HEK293 (cell line): ENCODE measurements around the gene RHCG.

ENCODE experiments used
- CTCF ChIA-PET: fragments of 350-600 bp; formaldehyde crosslinking; extraction: SDS; loops from one replicate; lab custom pipeline; 2021; ENCODE audit warnings: antibody characterized with exemption; lab: Yijun Ruan, JAX
- POLR2A ChIA-PET: fragments of 300-600 bp; formaldehyde crosslinking; extraction: SDS; loops from one replicate; lab custom pipeline; 2020; ENCODE audit warnings: antibody characterized with exemption, inconsistent platforms; lab: Yijun Ruan, JAX
- H3K27ac ChIP-seq: fragments of 200-500 bp; sonication (Bioruptor generic); 2 replicates; pipeline ENCODE4 v1.5.1; 2014; ENCODE audit warnings: low read depth, low read length, control low read depth, inconsistent platforms; ENCODE audit errors: extremely low read depth
- H3K36me3 ChIP-seq, 2 experiments: fragments of 200-500 bp in 1 of 2; sonication (Bioruptor generic) in 1 of 2; 1 replicate in 1 of 2; 2 replicates in 1 of 2; pipeline ENCODE4 v1.5.1; 2014 to 2017; ENCODE audit warnings: inconsistent platforms in 2 of 2, low read length in 2 of 2; ENCODE audit not compliant: control insufficient read depth in 2 of 2, insufficient read depth in 1 of 2
- H3K4me1 ChIP-seq: fragments of 200-500 bp; sonication (Bioruptor generic); 2 replicates; pipeline ENCODE4 v1.5.1; 2014; ENCODE audit warnings: mild to moderate bottlenecking, low read length, inconsistent platforms; ENCODE audit not compliant: control insufficient read depth, insufficient read depth
- H3K4me3 ChIP-seq: 2 replicates; pipeline ENCODE4 v1.5.1; 2011; ENCODE audit warnings: low read depth, mild to moderate bottlenecking, control low read depth, low read length, moderate library complexity
- H3K9me3 ChIP-seq: fragments of 200-500 bp; sonication (Bioruptor generic); 2 replicates; pipeline ENCODE4 v1.5.1; 2014; ENCODE audit warnings: low read depth, low read length, inconsistent platforms; ENCODE audit not compliant: control insufficient read depth, insufficient read depth
- GLI2 ChIP-seq: fragments of 450-650 bp; formaldehyde crosslinking; IDR thresholded peaks from 2 replicates; pipeline ENCODE4; 2017; ENCODE audit warnings: missing biosample characterization, missing genetic modification characterization, low read depth, borderline replicate concordance
- KLF1 ChIP-seq: fragments of 450-650 bp; formaldehyde crosslinking; IDR thresholded peaks from 2 replicates; pipeline ENCODE4 v1.5.1; 2016; ENCODE audit warnings: missing biosample characterization, missing genetic modification characterization
- KLF16 ChIP-seq: fragments of 450-650 bp; formaldehyde crosslinking; IDR thresholded peaks from 2 replicates; pipeline ENCODE4 v1.5.1; 2017; ENCODE audit warnings: missing biosample characterization, missing genetic modification characterization
- KLF17 ChIP-seq: fragments of 450-650 bp; formaldehyde crosslinking; IDR thresholded peaks from 2 replicates; pipeline ENCODE4 v1.5.1; 2016; ENCODE audit warnings: missing biosample characterization, missing genetic modification characterization
- PBX3 ChIP-seq: sonication (generic); formaldehyde crosslinking; IDR thresholded peaks from 2 replicates; pipeline ENCODE4 v1.8.1; 2022; ENCODE audit warnings: mild to moderate bottlenecking, moderate library complexity, missing genetic modification reagents
- SP7 ChIP-seq: fragments of 450-650 bp; formaldehyde crosslinking; IDR thresholded peaks from 2 replicates; pipeline ENCODE4 v1.5.1; 2016; ENCODE audit warnings: missing biosample characterization, missing genetic modification characterization
- ZBTB20 ChIP-seq: fragments of 450-650 bp; formaldehyde crosslinking; IDR thresholded peaks from 2 replicates; pipeline ENCODE4 v1.5.1; 2016; ENCODE audit warnings: missing biosample characterization, missing genetic modification characterization
- ZBTB26 ChIP-seq: fragments of 450-650 bp; formaldehyde crosslinking; optimal IDR thresholded peaks from 2 replicates; pipeline ENCODE3; 2016; ENCODE audit warnings: missing biosample characterization, mild to moderate bottlenecking, missing genetic modification characterization
- ZBTB7A ChIP-seq: fragments of 450-650 bp; formaldehyde crosslinking; IDR thresholded peaks from 2 replicates; pipeline ENCODE4 v1.5.1; 2016; ENCODE audit warnings: low read depth, missing biosample characterization, missing genetic modification characterization
- ZFP37 ChIP-seq: fragments of 450-650 bp; formaldehyde crosslinking; IDR thresholded peaks from 2 replicates; pipeline ENCODE4 v1.5.1; 2016; ENCODE audit warnings: missing biosample characterization, missing genetic modification characterization
- ZNF169 ChIP-seq: fragments of 450-650 bp; formaldehyde crosslinking; IDR thresholded peaks from 2 replicates; pipeline ENCODE4 v1.5.1; 2016; ENCODE audit warnings: missing biosample characterization, missing genetic modification characterization
- ZNF280D ChIP-seq: fragments of 450-650 bp; formaldehyde crosslinking; IDR thresholded peaks from 2 replicates; pipeline ENCODE4 v1.5.1; 2016; ENCODE audit warnings: missing biosample characterization, missing genetic modification characterization
- ZNF324 ChIP-seq: fragments of 450-650 bp; formaldehyde crosslinking; IDR thresholded peaks from 2 replicates; pipeline ENCODE4 v1.5.1; 2016; ENCODE audit warnings: missing biosample characterization, missing genetic modification characterization
- ZNF548 ChIP-seq: fragments of 450-650 bp; formaldehyde crosslinking; IDR thresholded peaks from 2 replicates; pipeline ENCODE4 v1.5.1; 2016; ENCODE audit warnings: missing biosample characterization, missing genetic modification characterization
- ZNF660 ChIP-seq: fragments of 450-650 bp; IDR thresholded peaks from 2 replicates; pipeline ENCODE4 v1.5.1; 2018; ENCODE audit warnings: missing biosample characterization, mild to moderate bottlenecking, missing genetic modification characterization
- ZSCAN16 ChIP-seq: fragments of 450-650 bp; formaldehyde crosslinking; IDR thresholded peaks from 2 replicates; pipeline ENCODE4 v1.5.1; 2016; ENCODE audit warnings: missing biosample characterization, missing genetic modification characterization
- ZSCAN4 ChIP-seq: fragments of 450-650 bp; formaldehyde crosslinking; IDR thresholded peaks from 2 replicates; pipeline ENCODE4 v1.5.1; 2017; ENCODE audit warnings: missing biosample characterization, missing genetic modification characterization
- TF ChIP-seq, protein P1 (sequence below): fragments of 450-650 bp; formaldehyde crosslinking; IDR thresholded peaks from 2 replicates; pipeline ENCODE4 v1.5.1; 2016; ENCODE audit warnings: missing biosample characterization, missing genetic modification characterization
- TF ChIP-seq, protein P2 (sequence below): fragments of 450-650 bp; formaldehyde crosslinking; IDR thresholded peaks from 2 replicates; pipeline ENCODE4 v1.5.1; 2016; ENCODE audit warnings: missing biosample characterization, missing genetic modification characterization
- TF ChIP-seq, protein P3 (sequence below): fragments of 450-650 bp; formaldehyde crosslinking; IDR thresholded peaks from 2 replicates; pipeline ENCODE4 v1.5.1; 2016; ENCODE audit warnings: missing biosample characterization, missing genetic modification characterization

RHCG gene

DNA sequence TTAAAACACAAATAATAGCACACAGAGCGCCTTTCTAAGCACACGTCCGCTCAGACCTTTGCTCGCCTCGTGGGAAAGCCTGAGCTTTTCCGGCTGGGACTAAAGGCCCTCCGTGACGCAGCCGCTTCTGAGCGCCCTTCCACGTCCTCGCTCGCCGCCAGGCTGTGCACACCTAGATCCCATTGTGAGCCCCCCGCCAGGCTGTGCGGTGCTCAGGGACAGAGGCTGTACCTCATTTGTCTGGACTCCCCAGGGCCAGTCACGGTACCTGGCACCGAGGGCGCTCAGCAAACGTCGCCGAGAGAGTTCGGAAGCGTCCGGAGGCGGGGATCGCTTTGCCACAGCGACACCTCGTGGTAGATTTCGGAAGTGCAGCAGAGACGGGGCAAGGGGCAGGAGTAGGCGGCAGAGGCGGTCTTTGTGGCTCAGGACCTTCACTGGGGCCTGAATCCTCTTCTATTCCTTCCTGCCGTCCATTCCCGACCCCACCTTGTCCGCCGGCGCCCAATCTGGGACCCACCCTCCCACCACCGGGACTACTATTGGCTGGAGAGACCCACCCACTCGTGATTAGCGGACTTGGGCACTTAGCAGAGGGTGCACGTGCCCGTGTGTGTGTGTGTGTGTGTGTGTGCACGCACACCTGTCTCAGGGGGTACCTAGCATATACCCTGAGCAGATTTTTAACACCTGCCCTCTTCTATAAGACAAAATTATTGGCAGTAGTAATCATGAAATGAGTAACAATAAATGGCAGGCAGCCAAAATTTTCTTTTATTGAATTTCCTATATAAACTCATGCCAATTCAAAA, 65.6 kb downstream of the RHCG start:
- H3K4me3 ChIP-seq: peak overlapping the region; percentile 18; the same call in 1 of the 2 replicates
- POLR2A ChIA-PET: interaction anchor here (0.9 kb wide), 1 partner anchor 96 kb away, joined by 3 read pairs; the partner anchor contains the start of gene POLG
- no peak overlapping the region for H3K27ac ChIP-seq
- CTCF ChIA-PET: interaction anchor here (0.6 to 17.4 kb wide), 29 partner anchors 9 to 341 kb away, joined by 3 to 614 read pairs (median 4); no protein-coding TSS in a partner anchor
- no peaks in the 10 kb centered on the region for H3K4me1 ChIP-seq
- H3K9me3 ChIP-seq: no peaks in the 10 kb centered on the region
- H3K36me3 ChIP-seq: no peaks in the 10 kb centered on the region
- TF ChIP-seq GLI2 (tag by site-specific recombination) (no peak), KLF1 (peak; percentile 40; the same call in 1 of the 2 replicates), ZBTB7A (no peak), ZNF548 (no peak), SP7 (peak; percentile 52), ZSCAN16 (tag by site-specific recombination) (peak; percentile 66; the same call in 1 of the 2 replicates), KLF16 (tag by site-specific recombination) (0 out of 2 replicates have a peak, but pooled peaks have one; percentile 30), ZNF169 (tag by site-specific recombination) (no peak), KLF17 (tag by site-specific recombination) (no peak), ZNF280D (tag by site-specific recombination) (0 out of 2 replicates have a peak, but pooled peaks have one; percentile 38), PBX3 (CRISPR knock-in tag) (0 out of 2 replicates have a peak, but pooled peaks have one; percentile 61), ZFP37 (tag by site-specific recombination) (peak; percentile 53; the same call in 1 of the 2 replicates), ZBTB20 (no peak), ZNF660 (tag by site-specific recombination) (no peak; the same call in 1 of the 2 replicates), ZNF324 (tag by site-specific recombination) (0 out of 2 replicates have a peak, but pooled peaks have one; percentile 48), ZSCAN4 (tag by site-specific recombination) (peak; percentile 48), ZBTB26 (peak; percentile 38)
- TF ChIP-seq, protein P1, sequence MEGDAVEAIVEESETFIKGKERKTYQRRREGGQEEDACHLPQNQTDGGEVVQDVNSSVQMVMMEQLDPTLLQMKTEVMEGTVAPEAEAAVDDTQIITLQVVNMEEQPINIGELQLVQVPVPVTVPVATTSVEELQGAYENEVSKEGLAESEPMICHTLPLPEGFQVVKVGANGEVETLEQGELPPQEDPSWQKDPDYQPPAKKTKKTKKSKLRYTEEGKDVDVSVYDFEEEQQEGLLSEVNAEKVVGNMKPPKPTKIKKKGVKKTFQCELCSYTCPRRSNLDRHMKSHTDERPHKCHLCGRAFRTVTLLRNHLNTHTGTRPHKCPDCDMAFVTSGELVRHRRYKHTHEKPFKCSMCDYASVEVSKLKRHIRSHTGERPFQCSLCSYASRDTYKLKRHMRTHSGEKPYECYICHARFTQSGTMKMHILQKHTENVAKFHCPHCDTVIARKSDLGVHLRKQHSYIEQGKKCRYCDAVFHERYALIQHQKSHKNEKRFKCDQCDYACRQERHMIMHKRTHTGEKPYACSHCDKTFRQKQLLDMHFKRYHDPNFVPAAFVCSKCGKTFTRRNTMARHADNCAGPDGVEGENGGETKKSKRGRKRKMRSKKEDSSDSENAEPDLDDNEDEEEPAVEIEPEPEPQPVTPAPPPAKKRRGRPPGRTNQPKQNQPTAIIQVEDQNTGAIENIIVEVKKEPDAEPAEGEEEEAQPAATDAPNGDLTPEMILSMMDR (tag by site-specific recombination): peak; percentile 95
- TF ChIP-seq, protein P2, sequence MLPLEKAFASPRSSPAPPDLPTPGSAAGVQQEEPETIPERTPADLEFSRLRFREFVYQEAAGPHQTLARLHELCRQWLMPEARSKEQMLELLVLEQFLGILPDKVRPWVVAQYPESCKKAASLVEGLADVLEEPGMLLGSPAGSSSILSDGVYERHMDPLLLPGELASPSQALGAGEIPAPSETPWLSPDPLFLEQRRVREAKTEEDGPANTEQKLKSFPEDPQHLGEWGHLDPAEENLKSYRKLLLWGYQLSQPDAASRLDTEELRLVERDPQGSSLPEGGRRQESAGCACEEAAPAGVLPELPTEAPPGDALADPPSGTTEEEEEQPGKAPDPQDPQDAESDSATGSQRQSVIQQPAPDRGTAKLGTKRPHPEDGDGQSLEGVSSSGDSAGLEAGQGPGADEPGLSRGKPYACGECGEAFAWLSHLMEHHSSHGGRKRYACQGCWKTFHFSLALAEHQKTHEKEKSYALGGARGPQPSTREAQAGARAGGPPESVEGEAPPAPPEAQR (tag by site-specific recombination): no peak
- TF ChIP-seq, protein P3, sequence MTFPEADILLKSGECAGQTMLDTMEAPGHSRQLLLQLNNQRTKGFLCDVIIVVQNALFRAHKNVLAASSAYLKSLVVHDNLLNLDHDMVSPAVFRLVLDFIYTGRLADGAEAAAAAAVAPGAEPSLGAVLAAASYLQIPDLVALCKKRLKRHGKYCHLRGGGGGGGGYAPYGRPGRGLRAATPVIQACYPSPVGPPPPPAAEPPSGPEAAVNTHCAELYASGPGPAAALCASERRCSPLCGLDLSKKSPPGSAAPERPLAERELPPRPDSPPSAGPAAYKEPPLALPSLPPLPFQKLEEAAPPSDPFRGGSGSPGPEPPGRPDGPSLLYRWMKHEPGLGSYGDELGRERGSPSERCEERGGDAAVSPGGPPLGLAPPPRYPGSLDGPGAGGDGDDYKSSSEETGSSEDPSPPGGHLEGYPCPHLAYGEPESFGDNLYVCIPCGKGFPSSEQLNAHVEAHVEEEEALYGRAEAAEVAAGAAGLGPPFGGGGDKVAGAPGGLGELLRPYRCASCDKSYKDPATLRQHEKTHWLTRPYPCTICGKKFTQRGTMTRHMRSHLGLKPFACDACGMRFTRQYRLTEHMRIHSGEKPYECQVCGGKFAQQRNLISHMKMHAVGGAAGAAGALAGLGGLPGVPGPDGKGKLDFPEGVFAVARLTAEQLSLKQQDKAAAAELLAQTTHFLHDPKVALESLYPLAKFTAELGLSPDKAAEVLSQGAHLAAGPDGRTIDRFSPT (tag by site-specific recombination): 0 out of 2 replicates have a peak, but pooled peaks have one; percentile 33
